ENCODE results near the gene LYRM9.
"Not testable (repeated sequence)": the region's sequence is repeated elsewhere in the genome, so short reads cannot be mapped to it uniquely, and the experiment has no call there.

Gene LYRM9

GRCh38 chr17:27849474-27850185, 43.5 kb downstream of the LYRM9 start:
- Histone ChIP-seq H3K9me3 (ENCODE audit: control insufficient read depth, insufficient read depth, low read length) (no peaks in the 10 kb centered on the region), H3K36me3 (ENCODE audit: insufficient read depth, low read length) (no peaks in the 10 kb centered on the region), H3K4me1 (ENCODE audit: insufficient read depth, low read length) (no peaks in the 10 kb centered on the region), H3K9ac (ENCODE audit: low read depth, low read length) (no peak overlapping the region)

GRCh38 chr17:27848931-27849330, 44.2 kb downstream of the LYRM9 start:
- H3K9me3 ChIP-seq (ENCODE audit: control insufficient read depth, insufficient read depth, low read length) = no peaks in the 10 kb centered on the region
- no peaks in the 10 kb centered on the region for H3K36me3 ChIP-seq (ENCODE audit: insufficient read depth, low read length)
- H3K4me1 ChIP-seq (ENCODE audit: insufficient read depth, low read length) = no peaks in the 10 kb centered on the region
- H3K9ac ChIP-seq (ENCODE audit: low read depth, low read length) = no peak overlapping the region

- H3K9me3 ChIP-seq (ENCODE audit: control insufficient read depth, insufficient read depth, low read length); H3K4me1 ChIP-seq (ENCODE audit: insufficient read depth, low read length); H3K36me3 ChIP-seq (ENCODE audit: insufficient read depth, low read length); H3K9ac ChIP-seq (ENCODE audit: low read depth, low read length): not testable (repeated sequence)
Measured at GRCh38 chr17:27846808-27847307, 46.3 kb downstream of the LYRM9 start.

- no peaks in the 10 kb centered on the region for H3K4me1 ChIP-seq (ENCODE audit: insufficient read depth, low read length)
- H3K9ac ChIP-seq (ENCODE audit: low read depth, low read length) = no peak overlapping the region
- no peaks in the 10 kb centered on the region for H3K9me3 ChIP-seq (ENCODE audit: control insufficient read depth, insufficient read depth, low read length)
- H3K36me3 ChIP-seq (ENCODE audit: insufficient read depth, low read length) = no peaks in the 10 kb centered on the region
Measured at GRCh38 chr17:27846042-27846655, 47.0 kb downstream of the LYRM9 start.

GRCh38 chr17:27845264-27846041, 47.7 kb downstream of the LYRM9 start:
- H3K4me1 ChIP-seq (ENCODE audit: insufficient read depth, low read length) = no peaks in the 10 kb centered on the region
- no peaks in the 10 kb centered on the region for H3K9me3 ChIP-seq (ENCODE audit: control insufficient read depth, insufficient read depth, low read length)
- no peak overlapping the region for H3K9ac ChIP-seq (ENCODE audit: low read depth, low read length)
- H3K36me3 ChIP-seq (ENCODE audit: insufficient read depth, low read length) = no peaks in the 10 kb centered on the region

GRCh38 chr17:27840688-27841087, 52.5 kb downstream of the LYRM9 start:
- Histone ChIP-seq H3K36me3 (ENCODE audit: insufficient read depth, low read length) (no peaks in the 10 kb centered on the region), H3K9me3 (ENCODE audit: control insufficient read depth, insufficient read depth, low read length) (no peaks in the 10 kb centered on the region), H3K4me1 (ENCODE audit: insufficient read depth, low read length) (no peaks in the 10 kb centered on the region), H3K9ac (ENCODE audit: low read depth, low read length) (no peak overlapping the region)

GRCh38 chr17:27840406-27840678, 52.8 kb downstream of the LYRM9 start:
- H3K4me1 ChIP-seq (ENCODE audit: insufficient read depth, low read length); H3K36me3 ChIP-seq (ENCODE audit: insufficient read depth, low read length); H3K9me3 ChIP-seq (ENCODE audit: control insufficient read depth, insufficient read depth, low read length); H3K9ac ChIP-seq (ENCODE audit: low read depth, low read length): not testable (repeated sequence)

- H3K9me3 ChIP-seq (ENCODE audit: control insufficient read depth, insufficient read depth, low read length); H3K36me3 ChIP-seq (ENCODE audit: insufficient read depth, low read length); H3K9ac ChIP-seq (ENCODE audit: low read depth, low read length); H3K4me1 ChIP-seq (ENCODE audit: insufficient read depth, low read length): not testable (repeated sequence)
Measured at GRCh38 chr17:27839571-27840405, 53.4 kb downstream of the LYRM9 start.

GRCh38 chr17:27838607-27839006, 54.6 kb downstream of the LYRM9 start:
- not testable (repeated sequence) for H3K4me1 ChIP-seq (ENCODE audit: insufficient read depth, low read length); H3K9me3 ChIP-seq (ENCODE audit: control insufficient read depth, insufficient read depth, low read length); H3K9ac ChIP-seq (ENCODE audit: low read depth, low read length); H3K36me3 ChIP-seq (ENCODE audit: insufficient read depth, low read length)

GRCh38 chr17:27837769-27838168, 55.4 kb downstream of the LYRM9 start:
- H3K9me3 ChIP-seq (ENCODE audit: control insufficient read depth, insufficient read depth, low read length); H3K4me1 ChIP-seq (ENCODE audit: insufficient read depth, low read length); H3K9ac ChIP-seq (ENCODE audit: low read depth, low read length); H3K36me3 ChIP-seq (ENCODE audit: insufficient read depth, low read length): not testable (repeated sequence)

- Histone ChIP-seq H3K36me3 (ENCODE audit: insufficient read depth, low read length) (no peaks in the 10 kb centered on the region), H3K4me1 (ENCODE audit: insufficient read depth, low read length) (no peaks in the 10 kb centered on the region), H3K9ac (ENCODE audit: low read depth, low read length) (no peak overlapping the region), H3K9me3 (ENCODE audit: control insufficient read depth, insufficient read depth, low read length) (no peaks in the 10 kb centered on the region)
Measured at GRCh38 chr17:27836651-27837050, 56.5 kb downstream of the LYRM9 start.

- Histone ChIP-seq H3K9ac (ENCODE audit: low read depth, low read length) (no peak overlapping the region), H3K36me3 (ENCODE audit: insufficient read depth, low read length) (no peaks in the 10 kb centered on the region), H3K4me1 (ENCODE audit: insufficient read depth, low read length) (no peaks in the 10 kb centered on the region), H3K9me3 (ENCODE audit: control insufficient read depth, insufficient read depth, low read length) (no peaks in the 10 kb centered on the region)
Measured at GRCh38 chr17:27834571-27834970, 58.6 kb downstream of the LYRM9 start.

GRCh38 chr17:27832831-27833230, 60.3 kb downstream of the LYRM9 start:
- Histone ChIP-seq H3K36me3 (ENCODE audit: insufficient read depth, low read length) (no peaks in the 10 kb centered on the region), H3K9ac (ENCODE audit: low read depth, low read length) (no peak overlapping the region), H3K4me1 (ENCODE audit: insufficient read depth, low read length) (no peaks in the 10 kb centered on the region), H3K9me3 (ENCODE audit: control insufficient read depth, insufficient read depth, low read length) (no peaks in the 10 kb centered on the region)

- H3K4me1 ChIP-seq (ENCODE audit: insufficient read depth, low read length); H3K9ac ChIP-seq (ENCODE audit: low read depth, low read length); H3K36me3 ChIP-seq (ENCODE audit: insufficient read depth, low read length); H3K9me3 ChIP-seq (ENCODE audit: control insufficient read depth, insufficient read depth, low read length): not testable (repeated sequence)
Measured at GRCh38 chr17:27829888-27830287, 63.3 kb downstream of the LYRM9 start.

All from ES-I3 (cell line).